Kidney (tissue), 14 donors: ENCODE results near the gene P2RY12. TPM values are rescaled to one million over a fixed set of nuclear protein-coding genes. Genes with fewer than 3 reads are reported as not detected.
"Not testable (repeated sequence)": the region's sequence is repeated elsewhere in the genome, so short reads cannot be mapped to it uniquely, and the experiment has no call there.

Experiments
- DNase-seq, 5 donors: peaks; one replicate each; pipeline ENCODE4 v3.0.0-alpha.2; 2013 to 2020
- FAIRE-seq: peaks from 2 replicates; lab custom pipeline; 2012; peaks lifted over from hg19 to GRCh38; lab: Jason Lieb, UNC
- H3K27ac ChIP-seq, 2 donors: one replicate each; pipeline ENCODE4 v1.7.0; 2013; ENCODE audit warnings: low read depth in 2 of 2, low read length in 2 of 2, inconsistent platforms in 1 of 2
- H3K27me3 ChIP-seq: one replicate; pipeline ENCODE4 v1.7.1; 2013; ENCODE audit warnings: low read length, inconsistent platforms; ENCODE audit not compliant: control insufficient read depth, insufficient read depth
- H3K36me3 ChIP-seq, 3 donors: one replicate each; pipeline versions ENCODE4 v1.7.0 to v1.7.1; 2013; ENCODE audit warnings: low read length in 3 of 3, control low read depth in 1 of 3, inconsistent platforms in 1 of 3; ENCODE audit not compliant: insufficient read depth in 3 of 3, control insufficient read depth in 2 of 3
- H3K4me1 ChIP-seq, 3 donors: one replicate each; pipeline versions ENCODE4 v1.7.0 to v1.7.1; 2013; ENCODE audit warnings: low read length in 3 of 3, inconsistent platforms in 1 of 3, low read depth in 1 of 3; ENCODE audit not compliant: control insufficient read depth in 2 of 3, insufficient read depth in 2 of 3
- H3K4me3 ChIP-seq, 3 donors: one replicate each; pipeline versions ENCODE4 v1.7.0 to v1.8.1; 2013; ENCODE audit warnings: low read length in 3 of 3, control low read depth in 1 of 3, inconsistent platforms in 1 of 3
- H3K9ac ChIP-seq, 3 donors: one replicate each; pipeline versions ENCODE4 v1.7.0 to v1.7.1; 2013; ENCODE audit warnings: low read length in 3 of 3, control low read depth in 1 of 3, inconsistent platforms in 1 of 3
- H3K9me3 ChIP-seq, 3 donors: one replicate each; pipeline versions ENCODE4 v1.7.0 to v1.7.1; 2013; ENCODE audit warnings: low read length in 3 of 3, control low read depth in 1 of 3, inconsistent platforms in 1 of 3; ENCODE audit not compliant: control insufficient read depth in 2 of 3, insufficient read depth in 1 of 3
- intact Hi-C: fragments of 100-400 bp; cut with DNase I; formaldehyde crosslinking; loops from one replicate; pipeline ENCODE4 v1.11.1; 2022
- polyA plus RNA-seq: library from polyadenylated mRNA; stranded (reverse); fragments of 350-450 nt; fragmentation: Illumina TruSeq; extraction: RNeasy Lipid Tissue Mini Kit (QIAGEN cat#74804); gene quantifications from one replicate; pipeline ENCODE4 v1.2.3, GENCODE V29; 2014; ENCODE audit warnings: low read depth, low replicate concordance; ENCODE audit not compliant: insufficient read depth
- total RNA-seq: library from RNA; stranded (reverse); fragmentation: NEBNext Ultra II Directional; extraction: Animal tissue kit (Norgen Biotek cat#: 25700); gene quantifications from one replicate; pipeline ENCODE4 v1.2.1, GENCODE V29; 2021
- TF ChIP-seq, protein P1 (sequence below): IDR thresholded peaks from 3 replicates; pipeline ENCODE4 v1.5.1; 2012; ENCODE audit warnings: mild to moderate bottlenecking, moderate library complexity, borderline replicate concordance; ENCODE audit not compliant: insufficient read depth; ENCODE audit errors: extremely low read depth
- donor health status: control.
- donor health status: control.
- donor health status: control.
- donor health status: control.
- donor health status: control.
- donor health status: DM: yes; HTN: yes; CAD: no.
- donor health status: Normal renal cell carcinoma (clear cell type).

The P2RY12 gene
- total and polyA plus RNA-seq, 2 donors from 2014 or later: 2.2 TPM; not detected in 1

DNA sequence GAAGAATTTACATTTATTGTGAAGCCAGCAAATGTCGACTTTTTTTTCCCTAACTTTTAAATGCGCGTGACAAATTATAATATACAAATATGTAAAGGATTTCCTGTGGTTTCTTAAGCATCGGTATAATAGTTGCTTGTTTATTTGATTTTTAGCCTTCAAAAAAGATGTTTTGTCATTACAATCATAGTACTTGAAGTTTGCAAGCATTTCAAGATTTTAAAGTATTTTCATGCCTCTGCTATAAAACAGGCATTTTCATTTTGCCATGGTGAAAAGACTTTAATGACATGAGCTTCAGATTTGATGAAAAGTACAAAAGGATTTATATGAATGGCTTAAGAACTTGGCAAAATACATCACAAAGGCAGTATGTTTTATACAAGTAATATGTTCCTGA, 9.4 kb upstream of the P2RY12 start:
- no peak overlapping the region for H3K9ac ChIP-seq
- FAIRE-seq (no peak), DNase-seq (no peak)
- TF ChIP-seq, protein P1, sequence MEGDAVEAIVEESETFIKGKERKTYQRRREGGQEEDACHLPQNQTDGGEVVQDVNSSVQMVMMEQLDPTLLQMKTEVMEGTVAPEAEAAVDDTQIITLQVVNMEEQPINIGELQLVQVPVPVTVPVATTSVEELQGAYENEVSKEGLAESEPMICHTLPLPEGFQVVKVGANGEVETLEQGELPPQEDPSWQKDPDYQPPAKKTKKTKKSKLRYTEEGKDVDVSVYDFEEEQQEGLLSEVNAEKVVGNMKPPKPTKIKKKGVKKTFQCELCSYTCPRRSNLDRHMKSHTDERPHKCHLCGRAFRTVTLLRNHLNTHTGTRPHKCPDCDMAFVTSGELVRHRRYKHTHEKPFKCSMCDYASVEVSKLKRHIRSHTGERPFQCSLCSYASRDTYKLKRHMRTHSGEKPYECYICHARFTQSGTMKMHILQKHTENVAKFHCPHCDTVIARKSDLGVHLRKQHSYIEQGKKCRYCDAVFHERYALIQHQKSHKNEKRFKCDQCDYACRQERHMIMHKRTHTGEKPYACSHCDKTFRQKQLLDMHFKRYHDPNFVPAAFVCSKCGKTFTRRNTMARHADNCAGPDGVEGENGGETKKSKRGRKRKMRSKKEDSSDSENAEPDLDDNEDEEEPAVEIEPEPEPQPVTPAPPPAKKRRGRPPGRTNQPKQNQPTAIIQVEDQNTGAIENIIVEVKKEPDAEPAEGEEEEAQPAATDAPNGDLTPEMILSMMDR: no peak
- H3K27ac ChIP-seq: no peak overlapping the region
- H3K9me3 ChIP-seq: no peaks in the 10 kb centered on the region
- intact Hi-C loops: no loop called here
- no peaks in the 10 kb centered on the region for H3K36me3 ChIP-seq
- no peak overlapping the region for H3K4me3 ChIP-seq
- H3K4me1 ChIP-seq: no peaks in the 10 kb centered on the region
- H3K27me3 ChIP-seq: no peaks in the 10 kb centered on the region

DNA sequence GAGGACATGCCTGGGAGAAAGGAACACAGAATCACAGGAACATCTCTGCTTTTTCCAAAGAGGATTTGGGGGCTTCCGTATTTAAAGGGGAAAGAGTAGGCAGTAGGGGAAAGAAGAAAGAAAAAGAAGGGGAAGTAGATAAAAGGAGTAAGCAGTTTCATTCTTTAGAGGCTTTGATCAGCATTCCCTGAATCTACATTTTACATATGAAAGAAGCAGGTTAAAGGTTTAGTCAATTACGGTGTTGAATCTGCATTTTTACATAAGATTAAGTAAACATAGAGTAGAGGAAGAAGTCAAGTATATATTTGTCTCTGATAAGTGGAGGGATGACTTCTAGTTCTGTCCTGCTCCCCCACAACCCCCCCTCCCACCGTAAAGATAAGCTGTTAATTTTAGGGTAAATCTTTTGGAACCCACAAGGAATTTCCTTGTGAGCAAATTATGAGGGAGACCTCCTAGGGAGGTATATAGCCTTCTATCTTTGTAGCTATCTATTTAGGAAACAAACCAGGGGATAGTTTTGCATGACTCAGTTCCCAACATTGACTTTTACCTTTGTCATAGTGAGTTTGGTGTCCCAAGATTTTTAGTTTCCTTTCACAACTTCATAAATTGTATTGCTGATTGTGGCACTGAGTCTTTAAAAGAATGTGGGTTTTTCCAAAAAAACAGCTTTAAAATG, 8.7 kb upstream of the P2RY12 start:
- Histone ChIP-seq H3K27ac (no peak overlapping the region), H3K36me3 (no peaks in the 10 kb centered on the region), H3K9ac (no peak overlapping the region), H3K27me3 (no peaks in the 10 kb centered on the region), H3K4me1 (no peaks in the 10 kb centered on the region), H3K4me3 (no peak overlapping the region), H3K9me3 (no peaks in the 10 kb centered on the region)
- no peak for DNase-seq
- intact Hi-C loops: no loop called here
- FAIRE-seq: no peak
- TF ChIP-seq, protein P1: no peak

DNA sequence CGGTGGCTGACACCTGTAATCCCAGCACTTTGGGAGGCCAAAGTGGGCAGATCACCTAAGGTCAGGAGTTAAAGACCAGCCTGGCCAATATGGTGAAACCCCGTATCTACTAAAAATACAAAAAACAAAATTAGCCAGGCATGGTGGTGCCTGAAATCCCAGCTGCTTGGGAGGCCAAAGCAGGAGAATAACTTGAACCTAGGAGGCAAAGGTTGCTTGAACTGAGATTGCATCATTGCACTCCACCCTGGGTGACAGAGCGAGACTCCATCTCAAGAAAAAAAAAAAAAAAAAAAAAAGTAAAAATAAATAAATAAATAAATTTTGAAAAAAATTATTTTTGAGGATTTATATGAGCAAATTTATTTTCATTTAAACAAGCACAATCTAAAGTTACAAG, 7.6 kb upstream of the P2RY12 start:
- H3K9ac ChIP-seq, H3K36me3 ChIP-seq, H3K4me1 ChIP-seq, H3K27me3 ChIP-seq, H3K9me3 ChIP-seq, H3K27ac ChIP-seq, H3K4me3 ChIP-seq, DNase-seq, intact Hi-C loops: not testable (repeated sequence)
- FAIRE-seq: peak; percentile 25

DNA sequence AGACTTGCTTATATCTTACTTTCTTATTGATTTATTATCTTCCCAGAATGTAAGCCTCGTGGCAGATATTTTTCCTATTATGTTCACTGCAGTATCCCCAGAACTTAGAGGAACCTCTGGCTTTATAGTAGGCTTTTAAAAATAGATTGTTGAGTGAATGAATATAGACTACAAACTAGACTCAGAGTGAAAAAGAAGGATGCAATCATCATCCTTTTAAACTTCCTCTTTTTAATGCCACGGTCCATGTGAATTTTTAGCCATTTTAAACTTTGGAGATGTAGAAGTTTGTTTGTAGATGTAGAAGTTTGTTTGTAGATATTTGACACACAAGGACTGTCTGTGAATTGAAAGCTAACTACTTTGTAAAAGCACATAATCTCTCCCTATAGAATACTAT, 7.2 kb upstream of the P2RY12 start:
- FAIRE-seq (no peak), DNase-seq (no peak)
- intact Hi-C loops: no loop called here
- H3K27me3 ChIP-seq: no peaks in the 10 kb centered on the region
- TF ChIP-seq, protein P1: no peak
- H3K4me3 ChIP-seq: no peak overlapping the region
- H3K4me1 ChIP-seq: no peaks in the 10 kb centered on the region
- H3K27ac ChIP-seq: no peak overlapping the region
- H3K36me3 ChIP-seq: no peaks in the 10 kb centered on the region
- H3K9ac ChIP-seq: no peak overlapping the region
- no peaks in the 10 kb centered on the region for H3K9me3 ChIP-seq
